Fibroblast of skin of right quadriceps (primary cell): Measurements from ENCODE around the gene ATP6V1C2.
"Not testable (repeated sequence)": the region's sequence is repeated elsewhere in the genome, so short reads cannot be mapped to it uniquely, and the experiment has no call there.

Source experiments
- DNase-seq: peaks from one replicate; pipeline ENCODE4 v3.0.0-alpha.2; 2013

Gene ATP6V1C2

GRCh38 chr2:10770956-10771750, 49.7 kb downstream of the ATP6V1C2 start:
- no peak for DNase-seq

GRCh38 chr2:10771786-10772185, 50.4 kb downstream of the ATP6V1C2 start:
- no peak for DNase-seq

- DNase-seq, result no peak
Observed at GRCh38 chr2:10772201-10772867, 50.9 kb downstream of the ATP6V1C2 start.

- no peak for DNase-seq
Observed at GRCh38 chr2:10772868-10773215, 51.4 kb downstream of the ATP6V1C2 start.

- no peak for DNase-seq
Observed at GRCh38 chr2:10773821-10774341, 52.5 kb downstream of the ATP6V1C2 start.

GRCh38 chr2:10774394-10774793, 53.0 kb downstream of the ATP6V1C2 start:
- no peak for DNase-seq

- no peak for DNase-seq
Observed at GRCh38 chr2:10775021-10775780, 53.8 kb downstream of the ATP6V1C2 start.

- DNase-seq, result no peak
Observed at GRCh38 chr2:10775831-10776230, 54.4 kb downstream of the ATP6V1C2 start.

- DNase-seq, result no peak
Observed at GRCh38 chr2:10776231-10776977, 55.0 kb downstream of the ATP6V1C2 start.

GRCh38 chr2:10777111-10777841, 55.8 kb downstream of the ATP6V1C2 start:
- DNase-seq, result no peak

- no peak for DNase-seq
Observed at GRCh38 chr2:10777842-10778723, 56.7 kb downstream of the ATP6V1C2 start.

- no peak for DNase-seq
Observed at GRCh38 chr2:10778724-10779115, 57.3 kb downstream of the ATP6V1C2 start.

GRCh38 chr2:10779776-10780490, 58.5 kb downstream of the ATP6V1C2 start:
- DNase-seq, result no peak

- DNase-seq, result no peak
Observed at GRCh38 chr2:10780491-10780820, 59.0 kb downstream of the ATP6V1C2 start.

- not testable (repeated sequence) for DNase-seq
Observed at GRCh38 chr2:10780821-10781220, 59.4 kb downstream of the ATP6V1C2 start.

GRCh38 chr2:10781746-10782145, 60.3 kb downstream of the ATP6V1C2 start:
- no peak for DNase-seq

GRCh38 chr2:10783421-10783820, 62.0 kb downstream of the ATP6V1C2 start:
- no peak for DNase-seq

GRCh38 chr2:10784719-10785118, 63.3 kb downstream of the ATP6V1C2 start:
- DNase-seq, result no peak

GRCh38 chr2:10785260-10785659, 63.8 kb downstream of the ATP6V1C2 start:
- no peak for DNase-seq

GRCh38 chr2:10786240-10786982, 65.0 kb downstream of the ATP6V1C2 start:
- DNase-seq, result no peak
